ENCODE measurements around the gene TSLP. TPM values are rescaled to one million over a fixed set of nuclear protein-coding genes. Genes with fewer than 3 reads are reported as not detected.

Gene TSLP
- total and polyA plus RNA-seq, 2 of the 4 experiments (the other 2 are of a cell fraction) = 0.54 to 1.6 TPM

DNA sequence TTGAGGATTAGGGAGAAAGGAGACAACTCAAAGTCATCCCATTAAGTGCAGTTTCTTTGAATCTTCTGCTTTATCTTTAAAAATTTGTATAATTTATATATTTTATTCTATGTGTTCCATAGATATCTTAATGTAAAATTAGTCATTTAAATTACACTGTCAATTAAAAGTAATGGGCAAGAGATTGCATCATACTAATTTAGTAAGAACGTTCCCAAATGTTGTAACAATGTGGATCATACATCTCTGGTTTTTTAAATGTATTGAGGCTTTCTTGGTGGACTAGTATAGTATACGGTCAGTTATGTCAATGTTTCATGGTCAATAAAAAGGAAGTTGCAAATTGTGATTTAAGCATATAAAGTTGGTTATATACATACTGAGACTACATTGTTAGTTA is 6.2 kb downstream of the TSLP start:
- Histone ChIP-seq H3K56ac (ENCODE audit: extremely low read depth, insufficient read depth, low read length) (no peak overlapping the region), H2AK9ac (replicated peaks; ENCODE audit: low read depth, low read length, poor library complexity) (no peak overlapping the region), H3K4ac (ENCODE audit: low read depth, low read length) (no peak overlapping the region), H3K27ac (ENCODE audit: insufficient read depth, low read length) (no peak overlapping the region), H2AFZ (replicated peaks; ENCODE audit: low read length, poor library complexity) (no peak overlapping the region), H3K14ac (replicated peaks; ENCODE audit: low read depth, low read length) (no peak overlapping the region), H3K23ac (ENCODE audit: low read depth, low read length) (no peak overlapping the region), H4K8ac (ENCODE audit: low read depth in 2 of 2, low read length in 2 of 2) (no peak overlapping the region), H2BK20ac (ENCODE audit: low read depth, low read length) (no peak overlapping the region), H3K4me3 (ENCODE audit: insufficient read depth, low read depth, low read length) (no peak overlapping the region), H3K4me2 (ENCODE audit: low read depth, low read length) (no peak overlapping the region), H3K36me3 (ENCODE audit: control insufficient read depth, insufficient read depth, low read length) (no peaks in the 10 kb centered on the region), H4K91ac (ENCODE audit: insufficient read depth, low read depth, low read length) (no peak overlapping the region), H3K79me1 (ENCODE audit: low read depth in 1 of 2, low read length in 2 of 2) (peaks cover 4% of the 10 kb centered on the region in 2 experiments; a peak in 1 of 4 replicates), H2AK5ac (ENCODE audit: low read depth, low read length) (no peak overlapping the region), H3K18ac (ENCODE audit: low read depth, low read length) (no peak overlapping the region), H3K9ac (ENCODE audit: low read depth, low read length) (no peak overlapping the region), H4K20me1 (ENCODE audit: insufficient read depth, low read length) (no peaks in the 10 kb centered on the region), H2BK5ac (ENCODE audit: low read depth, low read length, poor library complexity, severe bottlenecking) (no peak overlapping the region), H3K27me3 (ENCODE audit: control insufficient read depth, insufficient read depth, low read length) (no peaks in the 10 kb centered on the region), H3K4me1 (ENCODE audit: control insufficient read depth, insufficient read depth, low read length) (peaks cover 5% of the 10 kb centered on the region), H4K5ac (ENCODE audit: low read depth, low read length) (no peak overlapping the region), H2BK120ac (ENCODE audit: low read depth, low read length) (no peak overlapping the region), H3K9me1 (ENCODE audit: insufficient read depth, low read length) (no peaks in the 10 kb centered on the region), H2BK15ac (ENCODE audit: low read depth, low read length) (no peak overlapping the region), H3K9me3 (ENCODE audit: control insufficient read depth, insufficient read depth, low read length) (no peaks in the 10 kb centered on the region)
- no peak for TF ChIP-seq CHD1 (IDR thresholded peaks at IDR 0.05; ENCODE audit: low read depth, low read length)
- TF ChIP-seq CEBPB (IDR thresholded peaks at IDR 0.05; ENCODE audit: low read depth, low read length) = peak; percentile 76
- DNase-seq (no peak), ATAC-seq (ENCODE audit: low read depth) (no peak)
- in situ Hi-C loops (cut with MboI; ENCODE audit: low sequenced_read_pairs) = no loop called here
- POLR2A ChIA-PET (ENCODE audit: unreplicated experiment) = no interaction called here
- no TSS peak for BruUV-seq (replicated peaks)
- CTCF ChIA-PET = no interaction called here
- dilution Hi-C loops (cut with HindIII; ENCODE audit: low sequenced_read_pairs, unreplicated experiment) = no loop called here
- WGBS, 2 experiments (ENCODE audit: extremely low coverage in 2 of 2, insufficient read length in 1 of 2) = no CpG with 5 or more reads among the region's 2 CpGs
- intact Hi-C loops (cut with micrococcal nuclease) = no loop called here
